T-helper 2 cell (primary cell): Measurements from ENCODE around the gene CELF4.

ENCODE experiments used
- DNase-seq, 5 experiments: peaks; one replicate each; pipeline versions ENCODE4 v3.0.0 to v3.0.0-alpha.2; 2012 to 2022

CELF4 gene

GRCh38 chr18:37307181-37307580 lies 258.4 kb downstream of the CELF4 start:
- DNase-seq: no peak

- DNase-seq: no peak
Measured at GRCh38 chr18:37306432-37306831, 259.2 kb downstream of the CELF4 start.

GRCh38 chr18:37305066-37305465 lies 260.5 kb downstream of the CELF4 start:
- no peak for DNase-seq

GRCh38 chr18:37304012-37304680 lies 261.5 kb downstream of the CELF4 start:
- DNase-seq: no peak

GRCh38 chr18:37303009-37303408 lies 262.6 kb downstream of the CELF4 start:
- DNase-seq: no peak

GRCh38 chr18:37302519-37302918 lies 263.1 kb downstream of the CELF4 start:
- no peak for DNase-seq

- peak in 1 of 5 experiments; percentile 6 for DNase-seq
Measured at GRCh38 chr18:37299471-37300304, 265.9 kb downstream of the CELF4 start.

GRCh38 chr18:37298816-37299215 lies 266.8 kb downstream of the CELF4 start:
- no peak for DNase-seq

- DNase-seq: no peak
Measured at GRCh38 chr18:37297106-37297505, 268.5 kb downstream of the CELF4 start.

- DNase-seq: no peak
Measured at GRCh38 chr18:37294951-37295350, 270.6 kb downstream of the CELF4 start.

- DNase-seq: no peak
Measured at GRCh38 chr18:37293359-37293758, 272.2 kb downstream of the CELF4 start.

GRCh38 chr18:37289423-37289822 lies 276.2 kb downstream of the CELF4 start:
- no peak for DNase-seq

GRCh38 chr18:37287601-37288000 lies 278.0 kb downstream of the CELF4 start:
- DNase-seq: no peak

GRCh38 chr18:37286801-37287200 lies 278.8 kb downstream of the CELF4 start:
- DNase-seq: no peak

GRCh38 chr18:37285825-37286224 lies 279.8 kb downstream of the CELF4 start:
- DNase-seq: no peak

GRCh38 chr18:37284260-37284659 lies 281.3 kb downstream of the CELF4 start:
- no peak for DNase-seq

GRCh38 chr18:37282386-37283037 lies 283.1 kb downstream of the CELF4 start:
- no peak for DNase-seq

GRCh38 chr18:37280701-37281393 lies 284.8 kb downstream of the CELF4 start:
- DNase-seq: no peak

- DNase-seq: no peak
Measured at GRCh38 chr18:37277804-37278203, 287.8 kb downstream of the CELF4 start.

GRCh38 chr18:37276111-37276890 lies 289.3 kb downstream of the CELF4 start:
- DNase-seq: no peak

- no peak for DNase-seq
Measured at GRCh38 chr18:37275237-37275741, 290.3 kb downstream of the CELF4 start.
